Panc1 (cell line): ENCODE data around the gene CSTPP1. TPM values are rescaled to one million over a fixed set of nuclear protein-coding genes. Genes with fewer than 3 reads are reported as not detected.

Source experiments
- ATAC-seq: fragments of 200-7000 bp; cut with Tn5 transposase; 2 replicates; pipeline ENCODE4 v1.9.1; 2020; ENCODE audit warnings: mild to moderate bottlenecking, moderate library complexity
- BruUV-seq: library from RNA; stranded (reverse); fragments of 400-500 nt; replicated peaks from 2 replicates; lab custom pipeline; 2021; lab: Mats Ljungman, UMichigan
- CTCF ChIA-PET: fragments of 300-600 bp; sonication (Branson Sonifier 250); formaldehyde crosslinking; loops from one replicate; lab custom pipeline; 2022; ENCODE audit warnings: antibody characterized with exemption; lab: Charles Lee
- POLR2A ChIA-PET: fragments of 300-600 bp; sonication (Branson Sonifier 250); formaldehyde crosslinking; loops from one replicate; lab custom pipeline; 2022; ENCODE audit warnings: antibody characterized with exemption; lab: Charles Lee
- DNase-seq: peaks from one replicate; pipeline ENCODE4 v3.0.0-alpha.2; 2010; ENCODE audit warnings: low read depth, low spot score
- H3K27ac ChIP-seq: 2 replicates; pipeline ENCODE4 v1.5.1; 2011; ENCODE audit warnings: mild to moderate bottlenecking, low read length, inconsistent platforms
- H3K27me3 ChIP-seq: fragments of 200-500 bp; sonication (Bioruptor generic); 2 replicates; pipeline ENCODE4 v1.6.0; 2014; ENCODE audit warnings: low read length, inconsistent platforms; ENCODE audit not compliant: control insufficient read depth, insufficient read depth
- H3K36me3 ChIP-seq: fragments of 200-500 bp; sonication (Bioruptor generic); 2 replicates; pipeline ENCODE4 v1.5.1; 2014; ENCODE audit warnings: inconsistent platforms, mild to moderate bottlenecking, low read length, moderate library complexity; ENCODE audit not compliant: control insufficient read depth, insufficient read depth
- H3K4me1 ChIP-seq: 2 replicates; pipeline ENCODE4 v1.5.1; 2011; ENCODE audit warnings: inconsistent platforms, mild to moderate bottlenecking, low read length, moderate library complexity; ENCODE audit not compliant: control insufficient read depth, insufficient read depth
- H3K4me3 ChIP-seq, 2 experiments: 2 replicates each; pipeline ENCODE4 v1.5.1; 2011 to 2012; ENCODE audit warnings: low read depth in 2 of 2, low read length in 2 of 2, mild to moderate bottlenecking in 2 of 2, inconsistent platforms in 1 of 2, moderate library complexity in 1 of 2
- H3K9me3 ChIP-seq: fragments of 200-500 bp; sonication (Bioruptor generic); 2 replicates; pipeline ENCODE4 v1.5.1; 2014; ENCODE audit warnings: low read depth, mild to moderate bottlenecking, inconsistent platforms, low read length, moderate library complexity; ENCODE audit not compliant: control insufficient read depth, insufficient read depth
- CTCF ChIP-seq: fragments of 450-650 bp; IDR thresholded peaks from 2 replicates; pipeline ENCODE4 v1.5.1; 2017; ENCODE audit warnings: mild to moderate bottlenecking
- POLR2AphosphoS5 ChIP-seq: IDR thresholded peaks from 2 replicates; pipeline ENCODE4 v1.6.1; 2012; ENCODE audit warnings: mild to moderate bottlenecking, low read depth, low read length, moderate library complexity
- REST ChIP-seq, 2 experiments: IDR thresholded peaks; 2 replicates each; pipeline ENCODE4 v1.6.1; 2011 to 2012; ENCODE audit warnings: low read depth in 2 of 2, control low read depth in 1 of 2, low read length in 1 of 2, mild to moderate bottlenecking in 1 of 2, moderate library complexity in 1 of 2; ENCODE audit not compliant: insufficient read depth in 1 of 2
- SIN3A ChIP-seq: IDR thresholded peaks from 2 replicates; pipeline ENCODE4 v1.6.1; 2012; ENCODE audit warnings: low read depth, mild to moderate bottlenecking, low read length, moderate library complexity, borderline replicate concordance; ENCODE audit not compliant: insufficient read depth
- TCF7L2 ChIP-seq: IDR thresholded peaks from 2 replicates; pipeline ENCODE4 v1.6.1; 2011; ENCODE audit warnings: mild to moderate bottlenecking, low read depth, low read length, inconsistent platforms
- in situ Hi-C: cut with HindIII; loops from 2 replicates; pipeline ENCODE4 v1.10.0; 2016; ENCODE audit warnings: low sequenced_read_pairs, low pct_unique_long_range_greater_than_20kb
- intact Hi-C: fragments of 100-400 bp; cut with micrococcal nuclease; formaldehyde crosslinking; loops from one replicate; pipeline ENCODE4 v1.10.0; 2022; ENCODE audit not compliant: unreplicated experiment
- total RNA-seq: library from RNA; stranded (reverse); gene quantifications from one replicate; pipeline ENCODE4 v1.2.1, GENCODE V29; 2021; ENCODE audit not compliant: unreplicated experiment

The CSTPP1 gene
- total RNA-seq, 1 experiment from 2014 or later, result 29.0 TPM

- CTCF ChIA-PET, result no interaction called here
Measured at GRCh38 chr11:46970913-46971625, 34.5 kb downstream of the CSTPP1 start.

DNA sequence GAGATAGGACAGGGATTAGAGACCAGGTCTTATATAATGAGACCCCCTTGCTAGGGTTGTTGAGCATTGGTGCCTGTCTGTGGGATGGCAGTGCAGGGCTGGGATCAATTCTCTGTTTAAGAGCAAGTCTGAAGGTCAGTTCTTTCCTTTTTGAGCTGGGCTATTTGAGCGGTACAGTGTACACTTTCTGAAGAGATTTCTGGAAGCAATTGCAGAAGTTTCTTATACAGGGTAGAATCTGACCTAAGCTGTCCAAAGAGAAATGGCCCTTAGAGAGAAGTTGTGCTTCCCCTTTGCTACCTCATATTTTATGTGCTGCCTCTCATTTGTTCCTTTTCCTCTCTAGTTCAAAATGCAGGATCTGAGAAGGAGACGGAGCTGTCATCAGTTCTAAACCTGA is 35.8 kb downstream of the CSTPP1 start:
- no TSS peak for BruUV-seq
- intact Hi-C loops, result no loop called here
- H3K27me3 ChIP-seq, result no peaks in the 10 kb centered on the region
- H3K9me3 ChIP-seq, result no peaks in the 10 kb centered on the region
- H3K36me3 ChIP-seq, result no peaks in the 10 kb centered on the region
- ChIA-PET POLR2A (no interaction called here), CTCF (no interaction called here)
- no peaks in the 10 kb centered on the region for H3K4me1 ChIP-seq
- H3K4me3 ChIP-seq, result no peak overlapping the region
- DNase-seq (no peak), ATAC-seq (no peak)
- no peak overlapping the region for H3K27ac ChIP-seq
- in situ Hi-C loops, result no loop called here
- TF ChIP-seq CTCF (no peak), TCF7L2 (no peak), REST (IDR thresholded peaks at IDR 0.05; ENCODE audit: insufficient read depth in 1 of 2, low read depth in 2 of 2, low read length in 1 of 2) (no peak), SIN3A (no peak)

More at GRCh38 chr11:46970913-46971625, 34.5 kb downstream of the CSTPP1 start:
- no peak overlapping the region for H3K4me3 ChIP-seq
- TF ChIP-seq POLR2AphosphoS5 (no peak), CTCF (no peak; the same call in 1 of the 2 replicates), TCF7L2 (no peak), SIN3A (no peak), REST (IDR thresholded peaks at IDR 0.05; ENCODE audit: insufficient read depth in 1 of 2, low read depth in 2 of 2, low read length in 1 of 2) (no peak)
- ATAC-seq (no peak), DNase-seq (no peak)
- in situ Hi-C loops (no loop called here), intact Hi-C loops (no loop called here)
- H3K9me3 ChIP-seq, result no peaks in the 10 kb centered on the region
- H3K36me3 ChIP-seq, result no peaks in the 10 kb centered on the region
- no peak overlapping the region for H3K27ac ChIP-seq
- H3K4me1 ChIP-seq, result no peaks in the 10 kb centered on the region
- H3K27me3 ChIP-seq, result no peaks in the 10 kb centered on the region
- BruUV-seq, result TSS peak; percentile 22
- POLR2A ChIA-PET, result no interaction called here
